GM19025 (cell line): Measurements from ENCODE around the gene RFC3.
A peak's percentile ranks its signal among the peaks of the same experiment; 100 is the strongest.
"Not testable (repeated sequence)": the region's sequence is repeated elsewhere in the genome, so short reads cannot be mapped to it uniquely, and the experiment has no call there.

Experiments used
- ATAC-seq: cut with Tn5 transposase; IDR thresholded peaks from one replicate; pipeline ENCODE4 v1.9.1; 2021; ENCODE audit warnings: mild to moderate bottlenecking, low read depth, moderate library complexity; ENCODE audit not compliant: unreplicated experiment

Gene RFC3

GRCh38 chr13:33806470-33807248 is 11.3 kb upstream of the RFC3 start:
- ATAC-seq = no peak

- ATAC-seq = not testable (repeated sequence)
Measured at GRCh38 chr13:33812829-33813228, 5.1 kb upstream of the RFC3 start.

GRCh38 chr13:33815011-33815550 is 2.9 kb upstream of the RFC3 start:
- ATAC-seq = no peak

- ATAC-seq = no peak
Measured at GRCh38 chr13:33816912-33817311, 1.0 kb upstream of the RFC3 start.

- ATAC-seq = peak; percentile 5
Measured at GRCh38 chr13:33817513-33817900, 442 bp upstream of the RFC3 start.

GRCh38 chr13:33825083-33825482 is 7.1 kb downstream of the RFC3 start:
- no peak for ATAC-seq

- ATAC-seq = no peak
Measured at GRCh38 chr13:33827139-33827538, 9.2 kb downstream of the RFC3 start.

GRCh38 chr13:33828431-33829129 is 10.6 kb downstream of the RFC3 start:
- no peak for ATAC-seq

GRCh38 chr13:33832872-33833271 is 14.9 kb downstream of the RFC3 start:
- ATAC-seq = no peak

- no peak for ATAC-seq
Measured at GRCh38 chr13:33838647-33839046, 20.7 kb downstream of the RFC3 start.

GRCh38 chr13:33840402-33840801 is 22.5 kb downstream of the RFC3 start:
- no peak for ATAC-seq

GRCh38 chr13:33842207-33842606 is 24.3 kb downstream of the RFC3 start:
- ATAC-seq = no peak

GRCh38 chr13:33842986-33843385 is 25.0 kb downstream of the RFC3 start:
- no peak for ATAC-seq

GRCh38 chr13:33845572-33846302 is 27.8 kb downstream of the RFC3 start:
- ATAC-seq = no peak

GRCh38 chr13:33846303-33847062 is 28.5 kb downstream of the RFC3 start:
- no peak for ATAC-seq

GRCh38 chr13:33849211-33849610 is 31.3 kb downstream of the RFC3 start:
- ATAC-seq = no peak

GRCh38 chr13:33855371-33855895 is 37.5 kb downstream of the RFC3 start:
- no peak for ATAC-seq

GRCh38 chr13:33859691-33860303 is 41.8 kb downstream of the RFC3 start:
- no peak for ATAC-seq

GRCh38 chr13:33860526-33860925 is 42.6 kb downstream of the RFC3 start:
- ATAC-seq = no peak

GRCh38 chr13:33862016-33862415 is 44.1 kb downstream of the RFC3 start:
- ATAC-seq = no peak
